Dermis lymphatic vessel endothelial cell (primary cell): ENCODE data around the gene GMPPB. TPM values are rescaled to one million over a fixed set of nuclear protein-coding genes. Genes with fewer than 3 reads are reported as not detected.

ENCODE experiments used
- total RNA-seq: library from RNA; depleted of rRNA; stranded (reverse); fragments of >200 nt; gene quantifications from 2 replicates; pipeline ENCODE4 v1.2.1, GENCODE V29; 2014

GMPPB gene
- 15.7 and 25.6 TPM in 2 replicates for total RNA-seq

GRCh38 chr3:49723628-49724551 is at the start of gene GMPPB:
GMPPB (minus strand) TSS chr3:49723951; CDS start chr3:49723726, 225 bp downstream.

GRCh38 chr3:49719214-49719884 is 4.4 kb downstream of the GMPPB start, which contains the start of gene AMIGO3:
AMIGO3 (minus strand) TSS chr3:49719684; CDS start chr3:49719465, 219 bp downstream.

GRCh38 chr3:49689046-49689907 is 34.5 kb downstream of the GMPPB start, which contains the start of the genes MST1 and RNF123:
MST1 (minus strand) TSS chr3:49689474; CDS start chr3:49688691, 783 bp downstream.
RNF123 (plus strand) TSS chr3:49689557; CDS start chr3:49691166, 1,609 bp downstream.

GRCh38 chr3:49673715-49674496 is 49.8 kb downstream of the GMPPB start, which contains the start of gene APEH:
APEH (plus strand) TSS chr3:49674351; CDS start chr3:49674402, 51 bp downstream.

Other genes with a start within 250 kb of the GMPPB start
- under 0.01 and 0.09 TPM in 2 replicates for gene BSN, start 169.5 kb downstream of the GMPPB start, total RNA-seq
- gene APEH, start 49.6 kb downstream of the GMPPB start, total RNA-seq, result 64.6 and 114 TPM in 2 replicates
- 1.8 and 2.2 TPM in 2 replicates for gene MST1, start 34.5 kb downstream of the GMPPB start, total RNA-seq
- gene RNF123, start 34.4 kb downstream of the GMPPB start, total RNA-seq, result 20.5 and 22.5 TPM in 2 replicates
- gene AMIGO3, start 4.3 kb downstream of the GMPPB start, total RNA-seq, result not detected in 2 replicates
- 47.9 and 55.3 TPM in 2 replicates for gene IP6K1, start 62.6 kb upstream of the GMPPB start, total RNA-seq
- not detected in 2 replicates for gene CDHR4, start 75.9 kb upstream of the GMPPB start, total RNA-seq
- gene INKA1, start 79.3 kb upstream of the GMPPB start, total RNA-seq, result 17.3 and 17.6 TPM in 2 replicates
- 24.9 and 29.9 TPM in 2 replicates for gene UBA7, start 90.0 kb upstream of the GMPPB start, total RNA-seq
- 1.1 and 1.2 TPM in 2 replicates for gene TRAIP, start 132.6 kb upstream of the GMPPB start, total RNA-seq
- gene CAMKV, start 146.0 kb upstream of the GMPPB start, total RNA-seq, result not detected in 2 replicates
- 0.11 and 0.52 TPM in 2 replicates for gene MST1R, start 179.9 kb upstream of the GMPPB start, total RNA-seq
- gene MON1A, start 205.9 kb upstream of the GMPPB start, total RNA-seq, result 4.0 and 7.6 TPM in 2 replicates
- gene RBM6, start 216.2 kb upstream of the GMPPB start, total RNA-seq, result 29.2 and 34.6 TPM in 2 replicates